Vagina (tissue), 2 donors: Measurements from ENCODE around the gene ACTR5. TPM values are rescaled to one million over a fixed set of nuclear protein-coding genes. Genes with fewer than 3 reads are reported as not detected.

Experiments used
- DNase-seq, 2 donors: peaks; one replicate each; pipeline ENCODE4 v3.0.0-alpha.2; 2017; ENCODE audit errors: extremely low spot score in 2 of 2
- H3K27ac ChIP-seq: fragments of 200-600 bp; sonication (generic); one replicate; pipeline ENCODE4 v1.5.1; 2019
- H3K27me3 ChIP-seq: fragments of 200-600 bp; sonication (generic); one replicate; pipeline ENCODE4 v1.5.1; 2019
- H3K36me3 ChIP-seq, 2 donors: fragments of 200-600 bp; sonication (generic); one replicate each; pipeline ENCODE4 v1.5.1; 2017 to 2019
- H3K4me1 ChIP-seq: fragments of 200-600 bp; sonication (generic); one replicate; pipeline ENCODE4 v1.5.1; 2019
- H3K4me3 ChIP-seq, 2 donors: fragments of 200-600 bp; sonication (generic); 1 replicate in 1 of 2; 2 replicates in 1 of 2; pipeline ENCODE4 v1.5.1; 2016 to 2019
- H3K9me3 ChIP-seq: fragments of 200-600 bp; sonication (generic); one replicate; pipeline ENCODE4 v1.5.1; 2019
- POLR2A ChIP-seq, 2 donors: fragments of 450-650 bp; IDR thresholded peaks; one replicate each; pipeline ENCODE4 v1.6.1; 2017; ENCODE audit warnings: antibody characterized with exemption in 2 of 2, mild to moderate bottlenecking in 2 of 2, moderate library complexity in 2 of 2
- POLR2AphosphoS5 ChIP-seq, 2 donors: sonication (generic); formaldehyde crosslinking; IDR thresholded peaks; one replicate each; pipeline ENCODE4 v1.9.0; 2017; ENCODE audit warnings: antibody characterized with exemption in 2 of 2, mild to moderate bottlenecking in 2 of 2, low read depth in 1 of 2; ENCODE audit not compliant: insufficient read depth in 1 of 2
- intact Hi-C: fragments of 100-400 bp; cut with DNase I; formaldehyde crosslinking; loops from one replicate; pipeline ENCODE4 v1.15.1; 2023
- total RNA-seq: library from RNA; depleted of rRNA; stranded (reverse); fragments of >200 nt; gene quantifications from one replicate; pipeline ENCODE4 v1.2.3, GENCODE V29; 2016
- TF ChIP-seq, protein P1 (sequence below), 3 experiments: fragments of 450-650 bp in 2 of 3; fragments of 200-600 bp in 1 of 3; sonication (generic) in 1 of 3; IDR thresholded peaks; one replicate each; pipeline ENCODE4 v1.5.1; 2017 to 2019; ENCODE audit warnings: antibody characterized with exemption in 3 of 3, mild to moderate bottlenecking in 2 of 3, moderate library complexity in 2 of 3

Gene ACTR5
- total RNA-seq, 1 donor from 2014 or later, result 18.4 TPM

DNA sequence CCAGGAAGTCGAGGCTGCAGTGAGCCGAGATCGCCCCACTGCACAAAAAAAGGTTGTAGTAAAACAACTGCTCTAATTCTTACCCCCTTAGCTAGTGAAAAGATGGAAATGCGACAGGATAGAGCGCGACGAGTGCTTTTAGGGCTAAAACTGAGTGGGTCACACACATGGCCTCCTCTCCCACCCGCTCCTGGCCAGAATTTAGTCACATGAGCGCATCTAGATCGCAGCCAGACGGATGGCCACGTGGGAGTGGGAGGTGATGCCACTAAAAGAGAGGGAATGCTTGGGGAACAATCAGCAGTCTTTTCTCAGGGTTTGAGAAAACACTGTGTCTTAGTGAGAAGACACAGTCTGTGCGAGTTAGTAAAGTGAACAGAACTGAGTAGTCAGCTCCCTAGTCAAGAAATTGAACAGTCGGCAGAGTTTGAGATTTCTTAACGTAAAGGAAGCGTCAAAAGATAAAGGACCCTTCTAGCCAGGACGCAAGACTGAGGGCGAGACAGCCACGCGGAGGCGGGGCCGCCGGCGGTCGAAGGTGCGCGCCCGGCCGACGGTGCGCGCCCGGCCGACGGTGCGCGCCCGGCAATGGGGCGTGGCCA, 664 bp upstream of the ACTR5 start:
- peak overlapping the region; percentile 72 to 87 for H3K4me3 ChIP-seq
- H3K27me3 ChIP-seq, result no peaks in the 10 kb centered on the region
- TF ChIP-seq POLR2A (IDR thresholded peaks at IDR 0.05) (no peak), POLR2AphosphoS5 (IDR thresholded peaks at IDR 0.05; ENCODE audit: insufficient read depth in 1 of 2, low read depth in 1 of 2) (no peak)
- TF ChIP-seq, protein P1, sequence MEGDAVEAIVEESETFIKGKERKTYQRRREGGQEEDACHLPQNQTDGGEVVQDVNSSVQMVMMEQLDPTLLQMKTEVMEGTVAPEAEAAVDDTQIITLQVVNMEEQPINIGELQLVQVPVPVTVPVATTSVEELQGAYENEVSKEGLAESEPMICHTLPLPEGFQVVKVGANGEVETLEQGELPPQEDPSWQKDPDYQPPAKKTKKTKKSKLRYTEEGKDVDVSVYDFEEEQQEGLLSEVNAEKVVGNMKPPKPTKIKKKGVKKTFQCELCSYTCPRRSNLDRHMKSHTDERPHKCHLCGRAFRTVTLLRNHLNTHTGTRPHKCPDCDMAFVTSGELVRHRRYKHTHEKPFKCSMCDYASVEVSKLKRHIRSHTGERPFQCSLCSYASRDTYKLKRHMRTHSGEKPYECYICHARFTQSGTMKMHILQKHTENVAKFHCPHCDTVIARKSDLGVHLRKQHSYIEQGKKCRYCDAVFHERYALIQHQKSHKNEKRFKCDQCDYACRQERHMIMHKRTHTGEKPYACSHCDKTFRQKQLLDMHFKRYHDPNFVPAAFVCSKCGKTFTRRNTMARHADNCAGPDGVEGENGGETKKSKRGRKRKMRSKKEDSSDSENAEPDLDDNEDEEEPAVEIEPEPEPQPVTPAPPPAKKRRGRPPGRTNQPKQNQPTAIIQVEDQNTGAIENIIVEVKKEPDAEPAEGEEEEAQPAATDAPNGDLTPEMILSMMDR (IDR thresholded peaks at IDR 0.05), result no peak
- intact Hi-C loops, result no loop called here
- H3K36me3 ChIP-seq, result peaks cover 0 to 3% of the 10 kb centered on the region in 2 donors
- peaks cover 17% of the 10 kb centered on the region for H3K4me1 ChIP-seq
- no peak for DNase-seq
- H3K9me3 ChIP-seq, result no peaks in the 10 kb centered on the region
- H3K27ac ChIP-seq, result peak overlapping the region; percentile 30

DNA sequence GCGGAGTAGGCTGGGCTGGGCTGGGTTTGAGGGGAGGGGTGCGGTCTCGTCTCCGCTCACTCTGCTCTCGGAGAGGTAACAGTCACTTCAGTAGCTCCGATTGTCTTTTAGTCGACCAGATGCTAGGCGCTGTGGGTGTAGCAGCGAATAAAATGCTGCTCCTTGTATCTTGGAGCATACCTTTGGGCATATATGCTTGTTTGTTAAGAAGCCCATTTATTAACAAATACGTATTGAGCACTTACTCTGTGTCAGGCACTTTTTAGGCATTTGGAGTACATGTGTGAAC, 545 bp downstream of the ACTR5 start:
- intact Hi-C loops, result no loop called here
- no peaks in the 10 kb centered on the region for H3K9me3 ChIP-seq
- TF ChIP-seq POLR2AphosphoS5 (IDR thresholded peaks at IDR 0.05; ENCODE audit: insufficient read depth in 1 of 2, low read depth in 1 of 2), result no peak
- TF ChIP-seq, protein P1 (IDR thresholded peaks at IDR 0.05), result no peak
- TF ChIP-seq POLR2A (IDR thresholded peaks at IDR 0.05), result no peak
- H3K4me3 ChIP-seq, result peak overlapping the region; percentile 72 to 87
- DNase-seq, result no peak
- peaks cover 0 to 12% of the 10 kb centered on the region in 2 donors for H3K36me3 ChIP-seq
- H3K27me3 ChIP-seq, result no peaks in the 10 kb centered on the region
- H3K4me1 ChIP-seq, result peaks cover 17% of the 10 kb centered on the region
- H3K27ac ChIP-seq, result peak overlapping the region; percentile 84

DNA sequence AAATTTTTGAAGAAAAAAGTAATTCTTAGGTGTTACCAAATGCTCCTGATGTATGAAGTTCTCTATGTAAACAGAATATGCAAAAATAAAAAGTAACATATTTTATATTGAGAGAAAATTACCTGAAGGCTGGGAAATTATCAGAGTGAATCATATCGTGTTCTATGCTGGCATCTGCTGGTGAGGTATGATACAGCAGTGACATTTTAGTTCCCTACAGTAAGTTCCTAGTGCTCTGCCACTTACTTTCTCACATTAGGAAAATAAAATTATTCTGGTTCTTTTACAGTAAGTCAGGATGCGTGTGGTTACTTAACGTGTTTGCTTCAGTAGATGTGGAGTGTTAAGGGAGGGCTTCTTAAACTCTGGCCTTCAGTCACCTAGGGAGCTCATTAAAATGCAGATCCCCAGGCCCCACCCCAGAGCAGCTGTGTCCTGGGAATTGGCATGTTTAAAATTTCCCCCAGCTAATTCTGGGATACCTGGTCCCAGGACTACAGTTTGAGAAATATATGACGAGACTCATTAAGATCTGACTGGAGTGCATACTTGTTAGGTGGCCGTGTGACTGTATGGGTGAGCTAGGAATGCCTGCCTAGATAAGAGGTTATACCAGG, 3.2 kb downstream of the ACTR5 start:
- H3K4me1 ChIP-seq, result peaks cover 17% of the 10 kb centered on the region
- TF ChIP-seq, protein P1 (IDR thresholded peaks at IDR 0.05), result peak in 1 of 3 experiments; percentile 32
- no peak for TF ChIP-seq POLR2AphosphoS5 (IDR thresholded peaks at IDR 0.05; ENCODE audit: insufficient read depth in 1 of 2, low read depth in 1 of 2)
- H3K9me3 ChIP-seq, result no peaks in the 10 kb centered on the region
- H3K4me3 ChIP-seq, result no peak overlapping the region
- no peak for DNase-seq
- peaks cover 3 to 38% of the 10 kb centered on the region in 2 donors for H3K36me3 ChIP-seq
- intact Hi-C loops, result no loop called here
- H3K27me3 ChIP-seq, result no peaks in the 10 kb centered on the region
- H3K27ac ChIP-seq, result no peak overlapping the region

DNA sequence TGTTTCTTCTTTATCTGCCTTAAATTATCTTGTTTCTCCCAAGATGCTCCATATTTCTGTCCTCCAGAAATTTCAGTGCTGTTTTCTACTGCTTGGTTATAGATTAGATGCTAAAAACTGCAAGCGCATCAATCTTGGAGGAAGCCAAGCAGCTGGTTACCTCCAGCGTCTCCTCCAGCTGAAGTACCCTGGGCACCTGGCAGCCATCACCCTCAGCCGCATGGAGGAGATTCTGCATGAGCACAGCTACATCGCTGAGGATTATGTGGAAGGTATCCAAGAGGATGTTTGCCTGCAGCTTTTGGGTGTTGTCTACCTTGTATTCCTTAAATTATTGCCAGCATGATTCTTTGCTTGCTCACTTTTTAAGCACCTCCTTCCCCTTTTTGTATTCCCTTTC, 3.8 kb downstream of the ACTR5 start:
- no peak for DNase-seq
- intact Hi-C loops, result no loop called here

DNA sequence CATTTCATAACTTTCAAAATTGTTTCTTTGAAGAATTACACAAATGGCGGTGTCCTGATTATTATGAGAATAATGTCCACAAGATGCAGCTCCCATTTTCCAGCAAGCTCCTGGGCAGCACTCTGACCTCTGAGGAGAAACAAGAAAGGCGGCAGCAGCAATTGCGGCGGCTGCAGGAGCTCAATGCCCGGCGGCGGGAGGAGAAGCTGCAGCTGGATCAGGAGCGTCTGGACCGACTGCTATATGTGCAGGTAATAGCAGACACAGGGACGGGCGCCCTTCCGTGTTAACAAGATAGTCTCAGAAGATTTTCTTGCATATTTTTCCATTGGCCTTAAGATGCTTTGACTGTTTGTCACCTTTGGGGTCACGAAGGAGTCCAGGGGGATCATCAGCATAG, 6.7 kb downstream of the ACTR5 start:
- no peak for DNase-seq
- intact Hi-C loops, result no loop called here
- no peak for TF ChIP-seq POLR2AphosphoS5 (IDR thresholded peaks at IDR 0.05; ENCODE audit: insufficient read depth in 1 of 2, low read depth in 1 of 2)
- no peak for TF ChIP-seq POLR2A (IDR thresholded peaks at IDR 0.05)
- TF ChIP-seq, protein P1 (IDR thresholded peaks at IDR 0.05), result no peak
- H3K27ac ChIP-seq, result no peak overlapping the region
- no peak overlapping the region for H3K4me3 ChIP-seq
- H3K36me3 ChIP-seq, result peaks cover 3 to 60% of the 10 kb centered on the region in 2 donors
- no peaks in the 10 kb centered on the region for H3K4me1 ChIP-seq
- H3K27me3 ChIP-seq, result no peaks in the 10 kb centered on the region
- H3K9me3 ChIP-seq, result no peaks in the 10 kb centered on the region

More for the DNA sequence above, 3.8 kb downstream of the ACTR5 start:
- H3K36me3 ChIP-seq, result peaks cover 3 to 44% of the 10 kb centered on the region in 2 donors
- H3K4me3 ChIP-seq, result no peak overlapping the region
- TF ChIP-seq POLR2A (IDR thresholded peaks at IDR 0.05), result no peak
- TF ChIP-seq POLR2AphosphoS5 (IDR thresholded peaks at IDR 0.05; ENCODE audit: insufficient read depth in 1 of 2, low read depth in 1 of 2), result no peak
- TF ChIP-seq, protein P1 (IDR thresholded peaks at IDR 0.05), result no peak
- peaks cover 17% of the 10 kb centered on the region for H3K4me1 ChIP-seq
- no peak overlapping the region for H3K27ac ChIP-seq
- H3K27me3 ChIP-seq, result no peaks in the 10 kb centered on the region
- no peaks in the 10 kb centered on the region for H3K9me3 ChIP-seq
